Retina (tissue), 1 donor: Measurements from ENCODE around the gene AIF1L.
A peak's percentile ranks its signal among the peaks of the same experiment; 100 is the strongest.
"Not testable (repeated sequence)": the region's sequence is repeated elsewhere in the genome, so short reads cannot be mapped to it uniquely, and the experiment has no call there.

Experiments used
- DNase-seq: peaks from one replicate; pipeline ENCODE4 v3.0.0-alpha.2; 2016

The AIF1L gene

DNA sequence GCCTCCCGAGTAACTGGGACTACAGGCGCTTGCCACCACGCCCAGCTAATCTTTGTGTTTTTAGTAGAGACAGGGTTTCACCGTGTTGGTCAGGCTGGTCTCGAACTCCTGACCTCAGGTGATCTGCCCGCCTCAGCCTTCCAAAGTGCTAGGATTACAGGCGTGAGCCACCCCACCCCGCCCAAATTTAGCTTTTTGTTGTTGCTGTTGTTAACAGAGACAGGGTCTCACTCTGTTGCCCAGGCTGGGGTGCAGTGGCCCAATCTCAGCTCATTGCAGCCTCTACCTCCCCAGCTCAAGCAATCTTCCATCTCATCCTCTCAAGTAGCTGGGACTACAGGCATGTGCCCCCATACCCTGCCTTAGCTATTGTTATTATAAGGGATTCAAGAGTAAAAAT, 3.5 kb downstream of the AIF1L start:
- DNase-seq: not testable (repeated sequence)

DNA sequence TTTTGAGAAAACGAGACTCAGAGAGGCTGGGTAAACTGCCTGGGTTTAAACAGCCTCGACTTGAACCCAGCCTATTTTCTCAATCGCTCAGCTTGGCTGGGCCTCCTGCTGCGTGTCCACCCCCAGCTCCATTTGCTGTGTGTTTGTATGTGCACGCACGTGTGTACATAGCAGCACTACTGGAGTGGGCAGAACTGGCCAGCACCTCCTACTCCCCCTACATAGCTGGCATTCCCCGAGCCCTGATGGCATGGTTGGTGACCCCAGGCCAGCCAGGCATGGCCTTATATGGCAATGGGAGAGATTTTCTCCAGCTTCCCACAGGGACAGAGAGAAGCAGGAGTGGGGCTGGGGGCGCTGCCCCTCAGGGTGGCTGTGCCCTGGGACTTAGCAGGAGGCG, 4.1 kb downstream of the AIF1L start:
- no peak for DNase-seq

GRCh38 chr9:131101207-131101964, 5.1 kb downstream of the AIF1L start:
- DNase-seq: no peak

GRCh38 chr9:131103024-131103423, 6.7 kb downstream of the AIF1L start:
- DNase-seq: no peak

- no peak for DNase-seq
Measured at GRCh38 chr9:131103535-131103934, 7.2 kb downstream of the AIF1L start.

DNA sequence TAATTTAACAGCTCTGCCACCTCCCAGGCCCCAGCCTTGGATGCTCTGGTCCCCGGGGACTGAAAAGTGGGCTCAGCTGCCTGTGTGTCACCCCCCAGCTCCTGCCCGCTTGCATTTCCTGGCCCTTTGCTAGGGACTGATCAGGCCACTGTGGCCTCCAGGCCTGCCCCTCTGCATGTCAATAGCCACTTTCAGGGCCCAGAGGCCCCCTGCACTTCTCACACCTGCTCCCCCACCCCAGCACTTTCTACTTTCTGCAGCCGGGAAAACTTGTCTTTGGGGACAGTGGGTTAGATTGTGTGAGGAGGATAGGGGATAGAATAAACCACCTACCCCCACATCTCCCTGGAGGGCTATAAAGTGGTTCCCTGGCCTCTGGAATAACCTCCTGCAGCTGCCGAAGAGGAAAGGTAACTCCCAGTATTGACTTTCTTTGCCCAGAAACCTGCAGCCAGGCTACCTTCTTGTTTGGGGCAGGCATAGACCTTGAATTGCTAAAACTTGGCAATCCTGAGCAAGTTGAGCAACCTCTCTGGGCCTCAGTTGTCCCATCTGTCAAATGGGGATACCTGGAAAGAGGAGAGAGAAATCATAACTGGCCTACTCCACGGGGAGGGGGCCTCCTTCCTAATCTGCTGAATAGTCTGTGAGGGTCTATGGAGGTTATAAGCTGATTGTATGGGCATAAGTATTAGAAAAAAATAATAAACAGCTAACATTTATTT, 7.8 kb downstream of the AIF1L start:
- no peak for DNase-seq

DNA sequence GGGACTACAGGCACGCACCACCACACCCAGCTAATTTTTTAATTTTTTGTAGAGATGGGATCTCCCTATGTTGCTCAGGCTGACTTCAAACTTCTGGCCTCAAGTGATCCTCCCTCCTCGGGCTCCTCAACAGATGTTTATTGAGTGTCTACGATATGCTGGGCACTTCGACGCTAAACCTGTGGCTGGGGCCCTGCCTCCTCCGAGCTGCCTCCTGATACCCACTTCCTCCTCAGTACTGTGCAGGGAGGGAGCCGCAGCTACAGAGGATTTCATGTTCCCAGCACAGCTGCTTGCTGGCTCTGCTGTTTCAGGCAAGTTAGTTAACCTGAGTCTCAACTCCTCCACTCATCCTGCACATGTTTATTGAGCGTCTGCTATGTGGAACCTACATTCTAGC, 9.6 kb downstream of the AIF1L start:
- DNase-seq: no peak

GRCh38 chr9:131107760-131108159, 11.4 kb downstream of the AIF1L start:
- no peak for DNase-seq

- DNase-seq: peak; percentile 55
Measured at GRCh38 chr9:131111186-131111853, 15.0 kb downstream of the AIF1L start.

DNA sequence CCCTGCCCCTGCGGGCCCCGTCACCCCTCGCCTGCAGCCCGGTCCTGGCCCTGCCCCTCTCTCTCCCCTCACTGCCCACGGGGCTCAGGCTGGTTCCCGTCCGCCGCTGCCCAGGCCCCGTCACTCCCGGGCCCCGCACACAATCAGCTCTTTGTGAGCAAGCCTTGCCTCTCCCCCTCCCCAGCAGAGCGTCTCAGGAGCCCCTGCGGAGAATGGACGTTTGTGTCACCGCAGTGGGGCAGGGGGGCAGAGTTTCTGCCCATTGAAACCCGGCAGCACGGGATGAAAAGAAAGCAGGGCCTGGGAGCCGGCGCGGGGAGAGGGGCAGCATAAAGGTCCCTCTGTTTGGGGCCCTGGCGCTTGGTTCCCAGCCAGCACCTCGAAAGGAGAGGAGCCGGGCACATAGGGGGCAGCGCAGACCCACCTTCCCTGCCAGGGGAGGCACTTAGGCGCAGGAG, 15.6 kb downstream of the AIF1L start:
- DNase-seq: peak; percentile 90

DNA sequence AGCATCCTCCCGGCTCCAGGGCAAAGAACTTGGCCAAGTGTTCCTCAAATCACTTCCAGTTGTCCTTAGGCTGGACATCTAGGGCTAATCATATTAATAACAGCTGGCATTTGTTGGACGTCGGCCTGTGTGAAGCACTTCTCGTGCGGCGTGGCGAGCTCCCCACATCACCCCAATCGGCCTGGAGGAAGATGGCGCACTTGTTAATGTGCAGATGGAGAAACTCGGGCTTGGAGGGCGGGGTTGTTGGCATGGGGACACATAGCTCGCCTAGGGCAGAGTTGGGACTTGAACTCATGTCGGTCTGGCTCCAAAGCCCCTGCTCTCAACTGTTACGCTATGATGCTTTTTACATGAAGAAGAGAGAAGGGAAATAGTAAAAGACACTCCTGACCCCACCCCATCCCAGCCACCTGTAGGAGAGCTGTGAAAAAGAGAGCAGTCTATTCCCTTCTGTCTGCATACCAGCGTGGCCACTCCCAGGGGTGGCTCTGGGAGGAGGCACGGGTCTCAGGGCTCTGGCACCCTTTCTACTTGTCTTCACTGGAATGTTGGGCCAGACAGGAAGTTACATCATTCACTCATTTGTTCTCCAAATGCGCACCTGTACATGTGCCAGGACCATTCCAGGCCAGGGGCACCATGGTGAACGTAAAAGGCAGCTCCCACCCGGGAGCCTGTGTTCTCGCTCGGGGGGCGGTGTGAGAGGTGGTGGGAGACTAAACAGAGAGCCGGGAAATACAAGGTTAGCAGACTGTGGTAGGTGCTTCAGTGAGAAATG, 16.2 kb downstream of the AIF1L start:
- no peak for DNase-seq

- DNase-seq: no peak
Measured at GRCh38 chr9:131113655-131114054, 17.3 kb downstream of the AIF1L start.

DNA sequence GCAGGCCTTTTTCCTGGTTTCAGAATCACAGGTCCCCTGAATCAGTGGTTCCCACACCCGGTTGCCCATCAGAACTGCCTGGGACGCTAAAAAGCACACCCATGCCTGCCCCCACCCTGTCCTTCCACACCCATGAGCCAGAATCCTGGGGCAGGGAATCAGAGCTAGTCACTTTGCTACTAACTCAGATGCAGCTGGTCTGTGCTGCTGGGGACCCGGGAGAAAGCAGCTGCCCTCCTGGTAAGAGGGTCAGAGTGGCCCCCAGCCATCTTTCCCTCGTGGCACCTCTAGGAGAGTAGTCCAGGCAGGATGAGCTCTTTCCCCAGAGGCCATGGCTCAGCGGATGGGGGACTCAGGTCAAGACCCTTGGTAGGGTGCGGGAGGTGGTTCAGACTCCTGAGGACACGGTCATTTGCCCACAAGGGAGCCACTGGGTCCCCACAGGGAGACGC, 17.8 kb downstream of the AIF1L start:
- no peak for DNase-seq

GRCh38 chr9:131115360-131115742, 19.0 kb downstream of the AIF1L start:
- DNase-seq: not testable (repeated sequence)

DNA sequence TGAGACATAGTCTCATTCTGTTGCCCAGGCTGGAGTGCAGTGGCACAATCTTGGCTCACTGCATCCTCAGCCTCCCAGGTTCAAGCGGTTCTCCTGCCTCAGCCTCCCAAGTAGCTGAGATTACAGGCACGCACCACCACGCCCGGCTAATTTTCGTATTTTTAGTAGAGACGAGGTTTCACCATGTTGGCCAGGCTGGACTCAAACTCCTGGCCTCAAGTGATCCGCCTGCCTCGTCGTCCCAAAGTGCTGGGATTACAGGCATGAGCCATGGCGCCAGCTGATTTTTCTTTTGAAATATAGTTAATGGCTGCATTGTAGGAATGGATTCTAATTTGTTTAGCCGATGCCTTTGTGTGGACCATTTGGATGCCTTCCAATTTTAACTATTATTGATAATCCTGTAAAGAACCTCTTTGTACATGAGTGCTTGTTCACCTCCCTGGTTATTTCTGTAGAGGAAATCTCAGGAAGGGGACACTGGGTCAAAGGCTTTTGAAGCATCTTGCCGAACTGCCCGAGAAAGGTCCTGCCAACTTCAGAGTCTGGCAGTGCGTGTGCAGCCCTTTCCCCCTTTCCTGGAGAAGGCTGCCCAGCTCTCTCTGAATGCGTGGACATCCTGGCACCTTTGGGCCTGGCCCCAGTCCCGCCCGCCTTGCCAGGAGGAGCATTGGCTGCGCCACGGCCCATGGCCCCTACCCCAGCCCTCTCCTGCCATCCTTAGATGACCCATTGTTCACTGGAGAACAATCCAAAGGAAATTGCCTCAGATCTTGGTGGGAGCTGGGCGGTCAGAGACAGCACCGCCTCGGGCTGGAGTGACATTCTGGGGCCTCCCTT, 20.2 kb downstream of the AIF1L start:
- no peak for DNase-seq

DNA sequence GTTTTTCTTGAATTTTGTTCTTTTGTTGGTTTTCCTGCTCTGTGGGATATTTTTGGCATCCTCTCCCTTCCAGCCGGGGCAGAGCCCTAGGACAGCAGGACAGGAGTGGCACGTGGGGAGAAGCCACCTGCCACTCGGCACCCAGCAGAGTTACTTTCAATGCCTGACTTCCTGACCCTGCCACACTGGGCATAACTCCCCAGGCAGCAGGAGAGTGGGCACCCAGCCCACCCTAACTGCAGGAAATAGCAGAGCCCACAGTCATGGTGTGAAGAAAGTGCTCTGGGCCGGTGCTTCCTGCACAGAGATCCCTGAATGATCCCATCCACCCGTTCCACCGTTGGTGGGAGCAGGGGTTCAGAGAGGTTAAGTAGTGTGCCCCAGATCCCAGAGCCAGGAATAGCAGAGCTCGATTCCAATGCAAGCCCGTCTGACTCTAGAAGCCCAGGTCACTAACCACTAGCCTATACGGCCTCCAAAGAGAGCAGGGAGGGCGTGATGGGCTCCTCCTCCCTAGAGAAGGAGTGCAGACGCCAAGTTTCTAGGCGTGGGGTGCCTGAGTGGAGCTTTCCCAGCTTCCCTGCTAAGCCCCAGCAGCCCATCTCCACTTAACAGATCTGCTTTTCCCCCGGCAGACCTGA, 20.9 kb downstream of the AIF1L start:
- no peak for DNase-seq

DNA sequence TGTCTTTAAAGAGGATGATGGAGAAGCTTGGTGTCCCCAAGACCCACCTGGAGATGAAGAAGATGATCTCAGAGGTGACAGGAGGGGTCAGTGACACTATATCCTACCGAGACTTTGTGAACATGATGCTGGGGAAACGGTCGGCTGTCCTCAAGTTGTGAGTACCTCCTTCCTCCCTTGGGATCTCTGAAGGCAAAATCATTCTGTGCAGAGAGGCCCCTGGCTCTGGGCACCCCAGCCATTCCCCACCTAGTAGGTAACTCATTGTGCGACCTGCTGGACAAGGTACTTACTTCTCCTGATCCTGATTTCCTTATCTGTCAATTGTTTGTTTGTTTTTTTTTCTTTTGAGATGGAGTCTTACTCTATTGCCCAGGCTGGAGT, 21.4 kb downstream of the AIF1L start:
- DNase-seq: no peak

- no peak for DNase-seq
Measured at GRCh38 chr9:131119600-131119999, 23.3 kb downstream of the AIF1L start.

DNA sequence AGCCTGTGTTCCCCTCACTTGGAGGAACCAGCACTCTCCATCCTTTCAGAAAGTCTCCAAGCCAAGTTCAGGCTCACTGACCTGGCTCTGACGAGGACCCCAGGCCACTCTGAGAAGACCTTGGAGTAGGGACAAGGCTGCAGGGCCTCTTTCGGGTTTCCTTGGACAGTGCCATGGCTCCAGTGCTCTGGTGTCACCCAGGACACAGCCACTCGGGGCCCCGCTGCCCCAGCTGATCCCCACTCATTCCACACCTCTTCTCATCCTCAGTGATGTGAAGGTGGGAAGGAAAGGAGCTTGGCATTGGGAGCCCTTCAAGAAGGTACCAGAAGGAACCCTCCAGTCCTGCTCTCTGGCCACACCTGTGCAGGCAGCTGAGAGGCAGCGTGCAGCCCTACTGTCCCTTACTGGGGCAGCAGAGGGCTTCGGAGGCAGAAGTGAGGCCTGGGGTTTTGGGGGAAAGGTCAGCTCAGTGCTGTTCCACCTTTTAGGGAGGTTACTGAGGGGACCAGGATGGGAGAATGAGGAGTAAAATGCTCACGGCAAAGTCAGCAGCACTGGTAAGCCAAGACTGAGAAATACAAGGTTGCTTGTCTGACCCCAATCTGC, 24.4 kb downstream of the AIF1L start:
- DNase-seq: no peak

- no peak for DNase-seq
Measured at GRCh38 chr9:131121346-131121745, 25.0 kb downstream of the AIF1L start.

GRCh38 chr9:131122158-131122557, 25.8 kb downstream of the AIF1L start:
- DNase-seq: no peak
